HepG2 (cell line): ENCODE measurements around the gene ZBTB26. TPM values are rescaled to one million over a fixed set of nuclear protein-coding genes. Genes with fewer than 3 reads are reported as not detected.

Experiments
- CBX5 ChIP-seq: sonication (generic); formaldehyde crosslinking; IDR thresholded peaks from 2 replicates; pipeline ENCODE4 v1.4.0; 2020; ENCODE audit warnings: missing genetic modification reagents, borderline replicate concordance
- CC2D1A ChIP-seq: sonication (generic); formaldehyde crosslinking; IDR thresholded peaks from 2 replicates; pipeline ENCODE4 v1.8.1; 2023; ENCODE audit warnings: mild to moderate bottlenecking, missing genetic modification reagents
- CENPBD1 ChIP-seq: sonication (generic); formaldehyde crosslinking; IDR thresholded peaks from 2 replicates; pipeline ENCODE4 v1.8.0; 2022; ENCODE audit warnings: missing genetic modification reagents, low read depth, mild to moderate bottlenecking, borderline replicate concordance
- ELF3 ChIP-seq: IDR thresholded peaks from 2 replicates; pipeline ENCODE4 v1.6.1; 2016; ENCODE audit warnings: missing genetic modification reagents, missing compliant biosample characterization
- HHEX ChIP-seq: IDR thresholded peaks from 2 replicates; pipeline ENCODE4 v1.6.1; 2016; ENCODE audit warnings: control low read depth
- KDM2A ChIP-seq: sonication (generic); formaldehyde crosslinking; IDR thresholded peaks from 2 replicates; pipeline ENCODE4 v1.4.0; 2020; ENCODE audit warnings: low read depth, missing genetic modification reagents, borderline replicate concordance
- PHF21A ChIP-seq: sonication (generic); formaldehyde crosslinking; IDR thresholded peaks from 2 replicates; pipeline ENCODE4 v1.5.0; 2020; ENCODE audit warnings: mild to moderate bottlenecking, missing genetic modification reagents
- PHF8 ChIP-seq: sonication (generic); formaldehyde crosslinking; IDR thresholded peaks from 2 replicates; pipeline ENCODE4 v1.5.0; 2020; ENCODE audit warnings: missing genetic modification reagents
- PPARG ChIP-seq: conservative IDR thresholded peaks from 2 replicates; pipeline ENCODE4 v1.6.1; 2016; ENCODE audit warnings: missing biosample characterization, missing genetic modification reagents
- RFX3 ChIP-seq: IDR thresholded peaks from 2 replicates; pipeline ENCODE4 v1.6.1; 2016; ENCODE audit warnings: missing biosample characterization, missing genetic modification reagents
- SALL2 ChIP-seq: sonication (generic); formaldehyde crosslinking; IDR thresholded peaks from 2 replicates; pipeline ENCODE4 v1.8.1; 2023; ENCODE audit warnings: mild to moderate bottlenecking, missing genetic modification reagents, inconsistent platforms
- SSRP1 ChIP-seq: IDR thresholded peaks from 2 replicates; pipeline ENCODE4 v1.6.1; 2016; ENCODE audit warnings: control low read depth
- TOPORS ChIP-seq: sonication (generic); formaldehyde crosslinking; IDR thresholded peaks from 2 replicates; pipeline ENCODE4 v1.8.0; 2023; ENCODE audit warnings: mild to moderate bottlenecking, missing genetic modification reagents
- ZFP37 ChIP-seq: sonication (generic); formaldehyde crosslinking; IDR thresholded peaks from 2 replicates; pipeline ENCODE4 v1.4.0; 2020; ENCODE audit warnings: missing genetic modification reagents, borderline replicate concordance
- ZNF441 ChIP-seq: sonication (generic); formaldehyde crosslinking; IDR thresholded peaks from 2 replicates; pipeline ENCODE4 v1.7.0; 2021; ENCODE audit warnings: missing genetic modification reagents, borderline replicate concordance
- ZNF557 ChIP-seq: sonication (generic); formaldehyde crosslinking; IDR thresholded peaks from 2 replicates; pipeline ENCODE4 v1.4.0; 2020; ENCODE audit warnings: missing genetic modification reagents
- polyA plus RNA-seq, 8 experiments: library from polyadenylated mRNA; depleted of rRNA in 3 of 8; stranded (reverse) in 7 of 8; unstranded in 1 of 8; fragments of >200 nt; fragmentation: Illumina TruSeq in 4 of 8; extraction: Trizol in 4 of 8; gene quantifications; 2 replicates each; pipeline versions ENCODE4 v1.2.1 to v1.2.3, GENCODE V29; 2011 to 2016; ENCODE audit warnings: low read depth in 4 of 8, missing spikeins in 1 of 8, mixed read lengths in 1 of 8; ENCODE audit not compliant: insufficient read depth in 1 of 8
- total RNA-seq, 5 experiments: library from RNA; depleted of rRNA; stranded (reverse); fragments of >200 nt; fragmentation: Illumina TruSeq; extraction: Trizol; gene quantifications; 2 replicates each; pipeline ENCODE4 v1.2.3, GENCODE V29; 2016; ENCODE audit warnings: low read depth in 1 of 5
- TF ChIP-seq, protein P1 (sequence below), 2 experiments: fragments of 450-650 bp in 1 of 2; sonication (generic) in 1 of 2; formaldehyde crosslinking in 1 of 2; IDR thresholded peaks; 2 replicates each; pipeline versions ENCODE4 v1.6.1 to v1.8.0; 2016 to 2022; ENCODE audit warnings: antibody characterized with exemption in 1 of 2, mild to moderate bottlenecking in 1 of 2, missing genetic modification reagents in 1 of 2
- TF ChIP-seq, protein P2 (sequence below), 2 experiments: sonication (generic) in 1 of 2; formaldehyde crosslinking in 1 of 2; IDR thresholded peaks; 2 replicates each; pipeline versions ENCODE4 v1.5.1 to v1.6.1; 2011 to 2020; ENCODE audit warnings: borderline replicate concordance in 1 of 2, low read depth in 1 of 2, low read length in 1 of 2, mild to moderate bottlenecking in 1 of 2, missing genetic modification reagents in 1 of 2, moderate library complexity in 1 of 2

Gene ZBTB26
- total and polyA plus RNA-seq, 2 of the 13 experiments (the other 11 are each of a cell fraction or from before 2014, with no cell fraction given): 4.5 to 8.6 TPM

- TF ChIP-seq, protein P1, sequence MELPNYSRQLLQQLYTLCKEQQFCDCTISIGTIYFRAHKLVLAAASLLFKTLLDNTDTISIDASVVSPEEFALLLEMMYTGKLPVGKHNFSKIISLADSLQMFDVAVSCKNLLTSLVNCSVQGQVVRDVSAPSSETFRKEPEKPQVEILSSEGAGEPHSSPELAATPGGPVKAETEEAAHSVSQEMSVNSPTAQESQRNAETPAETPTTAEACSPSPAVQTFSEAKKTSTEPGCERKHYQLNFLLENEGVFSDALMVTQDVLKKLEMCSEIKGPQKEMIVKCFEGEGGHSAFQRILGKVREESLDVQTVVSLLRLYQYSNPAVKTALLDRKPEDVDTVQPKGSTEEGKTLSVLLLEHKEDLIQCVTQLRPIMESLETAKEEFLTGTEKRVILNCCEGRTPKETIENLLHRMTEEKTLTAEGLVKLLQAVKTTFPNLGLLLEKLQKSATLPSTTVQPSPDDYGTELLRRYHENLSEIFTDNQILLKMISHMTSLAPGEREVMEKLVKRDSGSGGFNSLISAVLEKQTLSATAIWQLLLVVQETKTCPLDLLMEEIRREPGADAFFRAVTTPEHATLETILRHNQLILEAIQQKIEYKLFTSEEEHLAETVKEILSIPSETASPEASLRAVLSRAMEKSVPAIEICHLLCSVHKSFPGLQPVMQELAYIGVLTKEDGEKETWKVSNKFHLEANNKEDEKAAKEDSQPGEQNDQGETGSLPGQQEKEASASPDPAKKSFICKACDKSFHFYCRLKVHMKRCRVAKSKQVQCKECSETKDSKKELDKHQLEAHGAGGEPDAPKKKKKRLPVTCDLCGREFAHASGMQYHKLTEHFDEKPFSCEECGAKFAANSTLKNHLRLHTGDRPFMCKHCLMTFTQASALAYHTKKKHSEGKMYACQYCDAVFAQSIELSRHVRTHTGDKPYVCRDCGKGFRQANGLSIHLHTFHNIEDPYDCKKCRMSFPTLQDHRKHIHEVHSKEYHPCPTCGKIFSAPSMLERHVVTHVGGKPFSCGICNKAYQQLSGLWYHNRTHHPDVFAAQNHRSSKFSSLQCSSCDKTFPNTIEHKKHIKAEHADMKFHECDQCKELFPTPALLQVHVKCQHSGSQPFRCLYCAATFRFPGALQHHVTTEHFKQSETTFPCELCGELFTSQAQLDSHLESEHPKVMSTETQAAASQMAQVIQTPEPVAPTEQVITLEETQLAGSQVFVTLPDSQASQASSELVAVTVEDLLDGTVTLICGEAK (IDR thresholded peaks at IDR 0.05): peak; percentile 81
- TF ChIP-seq, protein P1 (CRISPR knock-in tag; IDR thresholded peaks at IDR 0.05): peak; percentile 69
- 0 out of 2 replicates have a peak, but pooled peaks have one; percentile 24 for TF ChIP-seq TOPORS (CRISPR knock-in tag)
- peak; percentile 73; the same call in 1 of the 2 replicates for TF ChIP-seq ZNF557
- TF ChIP-seq ZNF441: 0 out of 2 replicates have a peak, but pooled peaks have one; percentile 8
- peak; percentile 57; the same call in 1 of the 2 replicates for TF ChIP-seq ELF3
- peak; percentile 87; the same call in 1 of the 2 replicates for TF ChIP-seq PHF21A (CRISPR knock-in tag)
- TF ChIP-seq CENPBD1 (CRISPR knock-in tag): no peak
- no peak for TF ChIP-seq CC2D1A (CRISPR knock-in tag)
- TF ChIP-seq KDM2A (CRISPR knock-in tag): peak; percentile 39; the same call in 1 of the 2 replicates
- peak; percentile 71 for TF ChIP-seq SALL2 (CRISPR knock-in tag)
- peak; percentile 70; the same call in 1 of the 2 replicates for TF ChIP-seq ZFP37 (CRISPR knock-in tag)
- TF ChIP-seq PHF8 (CRISPR knock-in tag): peak; percentile 94
- no peak for TF ChIP-seq SSRP1
- TF ChIP-seq PPARG: peak; percentile 31; the same call in 1 of the 2 replicates
- no peak for TF ChIP-seq RFX3
- TF ChIP-seq, protein P2, sequence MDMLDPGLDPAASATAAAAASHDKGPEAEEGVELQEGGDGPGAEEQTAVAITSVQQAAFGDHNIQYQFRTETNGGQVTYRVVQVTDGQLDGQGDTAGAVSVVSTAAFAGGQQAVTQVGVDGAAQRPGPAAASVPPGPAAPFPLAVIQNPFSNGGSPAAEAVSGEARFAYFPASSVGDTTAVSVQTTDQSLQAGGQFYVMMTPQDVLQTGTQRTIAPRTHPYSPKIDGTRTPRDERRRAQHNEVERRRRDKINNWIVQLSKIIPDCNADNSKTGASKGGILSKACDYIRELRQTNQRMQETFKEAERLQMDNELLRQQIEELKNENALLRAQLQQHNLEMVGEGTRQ (IDR thresholded peaks at IDR 0.05; ENCODE audit: low read depth, low read length): no peak
- TF ChIP-seq, protein P2 (CRISPR knock-in tag; IDR thresholded peaks at IDR 0.05; ENCODE audit: borderline replicate concordance): peak; percentile 39; the same call in 1 of the 2 replicates
- TF ChIP-seq HHEX (CRISPR knock-in tag): no peak
- peak; percentile 59; the same call in 1 of the 2 replicates for TF ChIP-seq CBX5 (CRISPR knock-in tag)
These were observed 18.2 kb downstream of the ZBTB26 start, which contains the start of gene ZBTB6 (continued) for GRCh38 chr9:122912964-122913673.
